Transverse colon (tissue), 4 donors: ENCODE data around the gene CACNB2. TPM values are rescaled to one million over a fixed set of nuclear protein-coding genes. Genes with fewer than 3 reads are reported as not detected.

Experiments used
- DNase-seq: peaks from one replicate; pipeline ENCODE4 v3.0.0-alpha.2; 2019
- H3K27ac ChIP-seq, 4 donors: fragments of 200-600 bp; sonication (generic); 2 replicates each; pipeline ENCODE4 v1.5.1; 2016 to 2018; ENCODE audit warnings: inconsistent platforms in 4 of 4
- H3K27me3 ChIP-seq: fragments of 200-600 bp; sonication (generic); 2 replicates; pipeline ENCODE4 v1.5.1; 2017; ENCODE audit warnings: inconsistent platforms
- H3K36me3 ChIP-seq, 4 donors: fragments of 200-600 bp; sonication (generic); 2 replicates each; pipeline ENCODE4 v1.5.1; 2017 to 2019; ENCODE audit warnings: inconsistent platforms in 4 of 4
- H3K4me1 ChIP-seq, 4 donors: fragments of 200-600 bp; sonication (generic); 2 replicates each; pipeline ENCODE4 v1.5.1; 2017 to 2020; ENCODE audit warnings: inconsistent platforms in 4 of 4
- H3K4me3 ChIP-seq, 4 donors: fragments of 200-600 bp; sonication (generic); 1 replicate in 1 of 4; 2 replicates in 3 of 4; pipeline versions ENCODE4 v1.5.1 to v1.6.1; 2017 to 2019; ENCODE audit warnings: inconsistent platforms in 4 of 4
- H3K9me3 ChIP-seq, 2 donors: fragments of 200-600 bp; sonication (generic); 2 replicates each; pipeline ENCODE4 v1.5.1; 2017 to 2019; ENCODE audit warnings: inconsistent platforms in 2 of 2
- EP300 ChIP-seq: sonication (generic); formaldehyde crosslinking; IDR thresholded peaks from one replicate; pipeline ENCODE4 v1.6.1; 2017; ENCODE audit warnings: antibody characterized with exemption, low read depth
- POLR2A ChIP-seq: fragments of 450-650 bp; IDR thresholded peaks from one replicate; pipeline ENCODE4 v1.6.1; 2016; ENCODE audit warnings: antibody characterized with exemption, mild to moderate bottlenecking, moderate library complexity
- POLR2AphosphoS5 ChIP-seq, 3 donors: sonication (generic); formaldehyde crosslinking; IDR thresholded peaks; one replicate each; pipeline ENCODE4 v1.6.1; 2016; ENCODE audit warnings: antibody characterized with exemption in 3 of 3
- WGBS, 2 donors: methylation state at CpG; one replicate each; pipeline ENCODE4 v1.1.5; 2018; ENCODE audit warnings: low coverage in 1 of 2; 5-methylcytosine and 5-hydroxymethylcytosine counted together
- in situ Hi-C, 4 donors: fragments of 200-750 bp; cut with MboI; loops; one replicate each; pipeline versions ENCODE4 v1.15.0 to v1.15.1; 2017; ENCODE audit warnings: low sequenced_read_pairs in 3 of 4, low pct_ligation_motif_present in 1 of 4, low pct_unique_long_range_greater_than_20kb in 1 of 4
- intact Hi-C: fragments of 100-400 bp; cut with DNase I; formaldehyde crosslinking; loops from one replicate; pipeline ENCODE4 v1.15.1; 2023; ENCODE audit warnings: low total_unique reads
- total RNA-seq, 4 donors: library from RNA; depleted of rRNA; stranded (reverse); fragments of >200 nt; gene quantifications; one replicate each; pipeline ENCODE4 v1.1.0, GENCODE V29; 2016
- TF ChIP-seq, protein P1 (sequence below), 5 experiments: fragments of 200-600 bp in 3 of 5; fragments of 450-650 bp in 2 of 5; sonication (generic) in 3 of 5; IDR thresholded peaks; 1 replicate in 2 of 5; 2 replicates in 3 of 5; pipeline ENCODE4 v1.5.1; 2016 to 2017; ENCODE audit warnings: antibody characterized with exemption in 5 of 5, inconsistent platforms in 3 of 5, mild to moderate bottlenecking in 2 of 5, moderate library complexity in 1 of 5

The CACNB2 gene
- total RNA-seq, 4 donors from 2014 or later: 16.2 to 338 (median 23.7) TPM

DNA sequence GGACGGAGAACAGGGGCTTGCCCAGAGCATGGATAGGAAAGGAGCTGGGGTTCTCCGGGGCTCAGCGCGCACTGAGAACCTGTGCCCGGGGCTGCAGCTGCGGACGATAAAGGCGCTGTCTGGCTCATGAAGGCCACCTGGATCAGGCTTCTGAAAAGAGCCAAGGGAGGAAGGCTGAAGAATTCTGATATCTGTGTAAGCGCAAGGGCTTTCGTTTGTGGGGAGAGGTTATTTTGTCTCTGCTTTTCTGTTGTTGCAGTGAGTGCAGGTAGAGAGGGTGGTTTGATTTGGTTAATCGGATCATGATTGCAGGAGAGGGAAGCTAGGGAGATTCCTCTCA lies 260.7 kb downstream of the CACNB2 start:
- Histone ChIP-seq H3K27me3 (no peaks in the 10 kb centered on the region), H3K4me1 (peaks cover 0 to 9% (median 0%) of the 10 kb centered on the region in 4 donors), H3K27ac (peak overlapping the region; percentile 69 to 89 (median 88)), H3K9me3 (no peaks in the 10 kb centered on the region), H3K4me3 (peak overlapping the region in 3 of 4 donors; percentile 37 to 62 (median 44)), H3K36me3 (no peaks in the 10 kb centered on the region)
- 14 to 18% methylated on average over 10 to 11 of the region's 11 CpGs for WGBS, 2 donors
- DNase-seq: peak; percentile 30
- intact Hi-C loops (no loop called here), in situ Hi-C loops (no loop called here)
- TF ChIP-seq POLR2AphosphoS5 (IDR thresholded peaks at IDR 0.05) (no peak), EP300 (no peak)
- TF ChIP-seq, protein P1, sequence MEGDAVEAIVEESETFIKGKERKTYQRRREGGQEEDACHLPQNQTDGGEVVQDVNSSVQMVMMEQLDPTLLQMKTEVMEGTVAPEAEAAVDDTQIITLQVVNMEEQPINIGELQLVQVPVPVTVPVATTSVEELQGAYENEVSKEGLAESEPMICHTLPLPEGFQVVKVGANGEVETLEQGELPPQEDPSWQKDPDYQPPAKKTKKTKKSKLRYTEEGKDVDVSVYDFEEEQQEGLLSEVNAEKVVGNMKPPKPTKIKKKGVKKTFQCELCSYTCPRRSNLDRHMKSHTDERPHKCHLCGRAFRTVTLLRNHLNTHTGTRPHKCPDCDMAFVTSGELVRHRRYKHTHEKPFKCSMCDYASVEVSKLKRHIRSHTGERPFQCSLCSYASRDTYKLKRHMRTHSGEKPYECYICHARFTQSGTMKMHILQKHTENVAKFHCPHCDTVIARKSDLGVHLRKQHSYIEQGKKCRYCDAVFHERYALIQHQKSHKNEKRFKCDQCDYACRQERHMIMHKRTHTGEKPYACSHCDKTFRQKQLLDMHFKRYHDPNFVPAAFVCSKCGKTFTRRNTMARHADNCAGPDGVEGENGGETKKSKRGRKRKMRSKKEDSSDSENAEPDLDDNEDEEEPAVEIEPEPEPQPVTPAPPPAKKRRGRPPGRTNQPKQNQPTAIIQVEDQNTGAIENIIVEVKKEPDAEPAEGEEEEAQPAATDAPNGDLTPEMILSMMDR (IDR thresholded peaks at IDR 0.05): no peak

DNA sequence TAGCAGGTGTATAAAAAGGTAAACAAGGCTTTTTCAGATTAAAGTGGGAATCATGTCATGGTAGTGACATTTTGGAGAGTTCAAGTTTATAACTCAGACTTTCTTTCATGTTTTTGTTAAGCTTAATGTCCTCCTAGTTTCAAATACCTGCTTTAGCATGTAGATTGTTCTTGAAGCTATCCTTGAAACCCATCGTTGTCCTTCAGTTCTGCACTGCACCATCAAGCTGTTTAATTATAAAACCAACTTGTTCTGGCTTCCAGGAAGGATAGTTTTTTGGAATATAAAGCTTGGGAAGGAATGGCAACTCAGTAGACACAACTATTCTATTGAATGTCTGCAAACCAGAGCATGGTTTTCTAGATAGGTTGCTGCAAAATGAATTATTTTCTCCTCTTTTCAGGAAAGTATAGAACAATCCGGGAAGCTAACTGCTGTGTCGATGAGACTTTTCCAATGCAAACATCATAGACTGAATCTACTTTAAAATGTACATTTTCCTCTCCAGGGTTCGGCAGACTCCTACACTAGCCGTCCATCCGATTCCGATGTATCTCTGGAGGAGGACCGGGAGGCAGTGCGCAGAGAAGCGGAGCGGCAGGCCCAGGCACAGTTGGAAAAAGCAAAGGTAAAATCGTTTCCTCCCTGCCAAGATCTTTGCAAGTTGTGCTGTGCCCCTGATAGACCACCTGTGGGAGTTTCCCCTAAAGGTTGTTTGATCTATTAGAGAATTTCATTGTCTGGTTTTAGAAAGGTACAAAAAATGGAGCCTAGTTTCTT lies 261.4 kb downstream of the CACNB2 start:
- in situ Hi-C loops: no loop called here
- TF ChIP-seq, protein P1 (IDR thresholded peaks at IDR 0.05): no peak
- TF ChIP-seq POLR2A (no peak), EP300 (no peak), POLR2AphosphoS5 (IDR thresholded peaks at IDR 0.05) (no peak)
- Histone ChIP-seq H3K36me3 (no peaks in the 10 kb centered on the region), H3K27me3 (no peaks in the 10 kb centered on the region), H3K27ac (peak overlapping the region; percentile 69 to 89 (median 88)), H3K9me3 (no peaks in the 10 kb centered on the region), H3K4me1 (peaks cover 0 to 9% (median 0%) of the 10 kb centered on the region in 4 donors), H3K4me3 (peak overlapping the region in 3 of 4 donors; percentile 37 to 62 (median 44))
- DNase-seq: no peak
- WGBS, 2 donors: 58 to 59% methylated on average over 9 to 12 of the region's 12 CpGs
- intact Hi-C loops: no loop called here

DNA sequence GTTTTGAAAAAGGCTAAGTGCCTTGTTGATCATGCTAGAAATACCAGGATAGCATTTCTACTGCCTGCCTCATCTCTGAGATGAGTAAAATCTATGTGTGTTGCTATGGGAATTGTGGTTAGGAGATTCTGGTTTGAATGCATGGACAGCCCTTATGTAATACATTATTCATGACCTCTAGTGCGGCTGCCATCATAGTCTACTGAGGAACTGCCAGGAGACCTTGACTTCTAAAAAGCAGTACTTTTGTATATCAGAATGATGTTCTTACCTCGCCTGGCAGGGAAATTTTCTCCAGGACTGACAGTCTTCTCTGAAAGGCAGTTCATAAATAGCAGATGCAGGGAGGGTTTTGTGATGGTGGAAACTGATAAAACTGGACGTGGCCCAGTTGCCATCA lies 262.6 kb downstream of the CACNB2 start:
- H3K4me3 ChIP-seq: no peak overlapping the region
- H3K27me3 ChIP-seq: no peaks in the 10 kb centered on the region
- in situ Hi-C loops: no loop called here
- peaks cover 0 to 9% (median 0%) of the 10 kb centered on the region in 4 donors for H3K4me1 ChIP-seq
- DNase-seq: no peak
- no peak overlapping the region for H3K27ac ChIP-seq
- no peaks in the 10 kb centered on the region for H3K9me3 ChIP-seq
- WGBS, 2 donors: 70 to 75% methylated on average over 3 of the region's 3 CpGs
- TF ChIP-seq POLR2AphosphoS5 (IDR thresholded peaks at IDR 0.05) (no peak), EP300 (no peak), POLR2A (no peak)
- TF ChIP-seq, protein P1 (IDR thresholded peaks at IDR 0.05): no peak
- no peaks in the 10 kb centered on the region for H3K36me3 ChIP-seq
- intact Hi-C loops: no loop called here

DNA sequence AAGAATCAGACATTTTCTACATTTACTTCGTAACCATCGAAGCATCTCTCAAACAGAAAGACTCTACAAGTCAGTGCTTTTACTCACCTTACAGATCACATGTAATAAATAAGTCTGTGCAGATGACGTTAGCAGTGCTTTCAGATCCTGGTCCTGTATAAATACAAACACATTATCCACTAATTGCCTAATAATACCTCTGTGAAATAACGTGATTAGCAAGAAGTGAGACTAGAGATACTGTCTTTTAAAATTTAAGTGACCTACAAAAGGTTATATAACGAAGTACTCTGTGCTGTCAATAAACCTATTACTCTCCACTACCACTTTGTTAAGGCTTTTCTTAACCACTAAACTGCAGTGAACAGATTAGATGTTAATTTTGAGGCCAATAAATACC lies 264.3 kb downstream of the CACNB2 start:
- DNase-seq: no peak
- TF ChIP-seq POLR2AphosphoS5 (IDR thresholded peaks at IDR 0.05): no peak
- TF ChIP-seq POLR2A: no peak
- TF ChIP-seq, protein P1 (IDR thresholded peaks at IDR 0.05): no peak
- no peak for TF ChIP-seq EP300
- H3K27me3 ChIP-seq: no peaks in the 10 kb centered on the region
- intact Hi-C loops (no loop called here), in situ Hi-C loops (no loop called here)
- 76 to 80% methylated on average over 5 of the region's 5 CpGs for WGBS, 2 donors
- H3K4me1 ChIP-seq: peaks cover 0 to 7% (median 0%) of the 10 kb centered on the region in 4 donors
- H3K27ac ChIP-seq: no peak overlapping the region
- no peaks in the 10 kb centered on the region for H3K9me3 ChIP-seq
- no peak overlapping the region for H3K4me3 ChIP-seq
- H3K36me3 ChIP-seq: no peaks in the 10 kb centered on the region
